Brain microvascular endothelial cell (primary cell): ENCODE results near the gene TRMT1.

Source experiments
- DNase-seq: peaks from one replicate; pipeline ENCODE4 v3.0.0-alpha.2; 2020
- H3K27ac ChIP-seq: fragments of 250-450 bp; sonication (Bioruptor Pico); 2 replicates; pipeline ENCODE4 v1.5.1; 2020; ENCODE audit warnings: mild to moderate bottlenecking, moderate library complexity
- H3K27me3 ChIP-seq: fragments of 250-450 bp; sonication (Bioruptor Pico); replicated peaks from 2 replicates; pipeline ENCODE4 v1.5.1; 2020; ENCODE audit warnings: mild to moderate bottlenecking
- H3K36me3 ChIP-seq: fragments of 250-450 bp; sonication (Bioruptor Pico); replicated peaks from 2 replicates; pipeline ENCODE4 v1.5.1; 2020; ENCODE audit warnings: mild to moderate bottlenecking
- H3K4me3 ChIP-seq: 2 replicates; pipeline ENCODE4 v1.5.1; 2011; ENCODE audit warnings: low read depth, mild to moderate bottlenecking, control low read depth, low read length, moderate library complexity
- CTCF ChIP-seq: IDR thresholded peaks from 2 replicates; pipeline ENCODE4 v1.5.1; 2011; ENCODE audit warnings: low read depth, mild to moderate bottlenecking, moderate library complexity, low read length, control low read depth, inconsistent platforms; ENCODE audit errors: missing control alignments
- in situ Hi-C: cut with HindIII; loops from 2 replicates; pipeline ENCODE4 v1.10.0; 2017; ENCODE audit warnings: low sequenced_read_pairs, low pct_ligation_motif_present

The TRMT1 gene

GRCh38 chr19:13117176-13117771 is 734 bp upstream of the TRMT1 start:
- Histone ChIP-seq H3K27me3 (no peaks in the 10 kb centered on the region), H3K36me3 (peaks cover 24% of the 10 kb centered on the region), H3K27ac (peak overlapping the region; percentile 73), H3K4me3 (peak overlapping the region; percentile 98)
- DNase-seq = no peak
- TF ChIP-seq CTCF = no peak
- in situ Hi-C loops = no loop called here

DNA sequence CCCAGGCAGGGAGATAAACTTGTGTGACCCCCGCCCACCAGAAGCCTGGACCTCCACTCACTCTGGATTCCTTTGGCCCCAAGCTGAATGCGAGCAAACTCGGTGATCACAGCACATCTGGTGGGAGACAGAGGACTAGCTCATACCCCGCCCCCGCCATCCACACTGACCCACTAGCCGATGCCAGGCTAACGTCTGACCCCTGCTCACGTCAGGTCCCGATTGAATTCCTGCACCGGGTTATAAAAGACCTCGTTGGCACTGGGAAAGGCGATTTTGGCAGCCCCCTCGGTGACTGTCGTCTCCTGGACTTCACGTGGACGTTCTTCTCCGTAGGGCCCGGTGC is 631 bp downstream of the TRMT1 start:
- Histone ChIP-seq H3K27ac (peak overlapping the region; percentile 73), H3K27me3 (no peaks in the 10 kb centered on the region), H3K36me3 (peaks cover 18% of the 10 kb centered on the region), H3K4me3 (peak overlapping the region; percentile 98)
- DNase-seq = no peak
- no peak for TF ChIP-seq CTCF
- in situ Hi-C loops = no loop called here

DNA sequence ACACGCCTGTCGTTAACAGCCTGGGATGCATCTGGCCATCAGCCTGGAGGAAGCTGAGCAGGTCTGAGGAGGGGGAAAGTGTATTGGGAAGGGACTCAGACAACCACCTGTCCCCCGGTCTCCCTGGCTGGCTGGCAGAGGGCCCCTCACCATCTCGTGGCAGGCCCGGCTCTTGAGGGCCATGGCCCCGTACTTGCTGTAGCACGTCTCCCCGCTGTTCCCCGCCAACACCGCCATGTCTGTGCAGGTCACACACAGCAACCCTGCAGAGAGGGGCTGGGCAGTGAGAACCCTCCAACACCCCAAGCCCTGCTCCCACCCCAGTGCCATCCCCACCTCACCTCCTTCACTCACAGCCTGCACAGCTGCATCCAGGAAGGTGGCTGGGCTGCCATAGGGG is 4.0 kb downstream of the TRMT1 start:
- Histone ChIP-seq H3K4me3 (no peak overlapping the region), H3K36me3 (peaks cover 37% of the 10 kb centered on the region), H3K27me3 (no peaks in the 10 kb centered on the region), H3K27ac (no peak overlapping the region)
- in situ Hi-C loops = no loop called here
- no peak for TF ChIP-seq CTCF
- no peak for DNase-seq

- Histone ChIP-seq H3K36me3 (peaks cover 43% of the 10 kb centered on the region), H3K27me3 (no peaks in the 10 kb centered on the region), H3K27ac (no peak overlapping the region), H3K4me3 (no peak overlapping the region)
- in situ Hi-C loops = no loop called here
- no peak for DNase-seq
- TF ChIP-seq CTCF = no peak
Observed at GRCh38 chr19:13110099-13110610, 6.4 kb downstream of the TRMT1 start.

DNA sequence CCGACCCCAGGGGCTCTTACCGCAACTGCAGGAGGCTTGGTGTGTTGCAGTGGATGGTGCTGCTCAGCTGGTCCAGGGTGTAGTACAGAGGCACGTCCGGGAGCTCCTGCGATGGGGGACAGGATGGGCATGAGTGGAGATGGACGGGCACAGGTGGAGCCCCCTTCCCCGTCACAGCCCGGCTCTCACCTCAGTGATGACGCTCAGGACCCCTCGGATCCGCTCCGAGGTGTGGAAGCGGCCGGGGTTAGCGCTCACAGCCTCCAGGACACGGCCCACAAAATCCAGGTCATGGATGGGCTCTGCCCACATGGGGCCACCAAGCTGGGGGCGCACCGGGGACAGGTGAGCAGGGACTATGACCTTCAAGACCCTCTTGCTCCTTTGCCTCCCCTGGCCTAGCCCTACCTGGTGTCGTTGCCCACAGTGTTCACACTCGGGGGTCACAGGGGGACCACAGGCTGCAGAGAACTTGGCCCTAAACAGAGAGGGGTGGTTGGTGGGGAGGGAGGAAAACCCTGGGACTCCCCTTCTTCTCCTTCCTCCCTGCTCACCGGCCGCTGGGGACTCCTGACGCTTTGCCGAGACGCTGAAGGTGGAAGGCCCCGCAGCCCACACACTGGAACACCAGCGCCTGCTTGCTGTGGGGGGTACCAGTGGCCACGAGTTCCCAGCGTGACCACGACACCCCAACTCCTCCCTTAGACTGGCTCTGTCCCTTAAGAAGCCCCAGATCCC is 7.0 kb downstream of the TRMT1 start:
- Histone ChIP-seq H3K27me3 (no peaks in the 10 kb centered on the region), H3K27ac (no peak overlapping the region), H3K36me3 (peaks cover 47% of the 10 kb centered on the region), H3K4me3 (no peak overlapping the region)
- in situ Hi-C loops = no loop called here
- TF ChIP-seq CTCF = no peak
- DNase-seq = no peak
